NCI-H1092 (cell line): ENCODE data around the gene GJD3.

Experiments
- DNase-seq: peaks from one replicate; lab custom pipeline; 2025; lab: John Stamatoyannopoulos, UW

Gene GJD3

GRCh38 chr17:40340327-40340726 lies 24.2 kb downstream of the GJD3 start:
- DNase-seq, result no peak

- no peak for DNase-seq
Observed at GRCh38 chr17:40338941-40339649, 25.4 kb downstream of the GJD3 start.

- DNase-seq, result no peak
Observed at GRCh38 chr17:40338058-40338457, 26.5 kb downstream of the GJD3 start.

- DNase-seq, result no peak
Observed at GRCh38 chr17:40337351-40337750, 27.2 kb downstream of the GJD3 start.

GRCh38 chr17:40335620-40336019 lies 28.9 kb downstream of the GJD3 start:
- DNase-seq, result no peak

GRCh38 chr17:40333781-40334448 lies 30.6 kb downstream of the GJD3 start:
- DNase-seq, result no peak

- peak; percentile 62 for DNase-seq
Observed at GRCh38 chr17:40331743-40332641, 32.5 kb downstream of the GJD3 start.

GRCh38 chr17:40330850-40331470 lies 33.6 kb downstream of the GJD3 start:
- DNase-seq, result no peak

- peak; percentile 66 for DNase-seq
Observed at GRCh38 chr17:40329839-40330794, 34.4 kb downstream of the GJD3 start.

GRCh38 chr17:40328386-40328766 lies 36.2 kb downstream of the GJD3 start:
- DNase-seq, result no peak

GRCh38 chr17:40327735-40328385 lies 36.7 kb downstream of the GJD3 start:
- no peak for DNase-seq

- no peak for DNase-seq
Observed at GRCh38 chr17:40327244-40327729, 37.2 kb downstream of the GJD3 start.

GRCh38 chr17:40326832-40327199 lies 37.7 kb downstream of the GJD3 start:
- DNase-seq, result no peak

GRCh38 chr17:40326014-40326831 lies 38.3 kb downstream of the GJD3 start:
- DNase-seq, result no peak

GRCh38 chr17:40325156-40326013 lies 39.2 kb downstream of the GJD3 start:
- DNase-seq, result no peak

GRCh38 chr17:40323391-40324381 lies 40.9 kb downstream of the GJD3 start:
- no peak for DNase-seq
